Tibial artery (tissue), 4 donors: ENCODE measurements around the gene ACOXL.

Experiments
- DNase-seq, 2 donors: peaks; one replicate each; pipeline ENCODE4 v3.0.0-alpha.2; 2019
- H3K27ac ChIP-seq, 2 donors: fragments of 200-600 bp; sonication (generic) in 1 of 2; 1 replicate in 1 of 2; 2 replicates in 1 of 2; pipeline ENCODE4 v1.5.1; 2018 to 2019; ENCODE audit warnings: mild to moderate bottlenecking in 1 of 2
- H3K27me3 ChIP-seq, 2 donors: fragments of 200-600 bp; sonication (generic) in 1 of 2; one replicate each; pipeline versions ENCODE4 v1.5.1 to v1.6.0; 2016 to 2019
- H3K36me3 ChIP-seq, 3 donors: fragments of 200-600 bp; sonication (generic) in 2 of 3; one replicate each; pipeline ENCODE4 v1.5.1; 2016 to 2019; ENCODE audit warnings: mild to moderate bottlenecking in 2 of 3
- H3K4me1 ChIP-seq, 4 donors: fragments of 200-600 bp; sonication (generic) in 2 of 4; 1 replicate in 3 of 4; 2 replicates in 1 of 4; pipeline ENCODE4 v1.5.1; 2016 to 2019
- H3K4me3 ChIP-seq, 2 donors: fragments of 200-600 bp; sonication (generic) in 1 of 2; 1 replicate in 1 of 2; 2 replicates in 1 of 2; pipeline ENCODE4 v1.5.1; 2018 to 2019; ENCODE audit warnings: mild to moderate bottlenecking in 2 of 2
- H3K9me3 ChIP-seq, 3 donors: fragments of 200-600 bp; sonication (generic) in 1 of 3; one replicate each; pipeline ENCODE4 v1.5.1; 2016 to 2019
- intact Hi-C: fragments of 100-400 bp; cut with DNase I; formaldehyde crosslinking; loops from one replicate; pipeline ENCODE4 v1.15.0; 2023; ENCODE audit warnings: low total_unique reads
- TF ChIP-seq, protein P1 (sequence below), 2 experiments: fragments of 200-600 bp in 1 of 2; fragments of 450-650 bp in 1 of 2; IDR thresholded peaks; one replicate each; pipeline ENCODE4 v1.5.1; 2017 to 2019; ENCODE audit warnings: antibody characterized with exemption in 2 of 2, mild to moderate bottlenecking in 1 of 2, moderate library complexity in 1 of 2

The ACOXL gene

DNA sequence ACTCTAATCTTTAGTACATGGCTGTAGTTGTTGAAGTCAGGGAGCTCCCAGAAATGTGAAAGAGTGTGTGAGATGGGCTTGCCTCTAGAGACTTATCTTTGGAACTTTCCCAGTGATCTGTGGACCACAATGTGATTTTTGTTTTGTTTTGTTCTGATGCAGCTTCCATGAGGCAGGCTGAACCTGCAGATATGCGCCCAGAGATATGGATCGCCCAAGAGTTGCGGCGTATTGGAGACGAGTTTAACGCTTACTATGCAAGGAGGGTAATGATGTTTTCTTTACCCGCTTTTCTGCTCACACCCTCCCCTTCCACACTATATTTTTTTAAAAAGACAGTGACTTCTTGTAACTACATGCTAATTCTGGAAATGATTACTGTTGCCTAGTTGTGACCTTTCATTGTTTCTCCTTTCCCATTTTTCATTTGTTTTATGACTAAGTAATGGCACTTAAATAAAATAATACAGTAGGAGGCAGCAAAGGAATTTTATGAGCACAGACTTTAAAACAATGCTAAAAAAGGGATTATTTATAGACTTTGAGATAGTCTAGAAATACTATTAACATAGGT is 417.6 kb downstream of the ACOXL start:
- H3K4me3 ChIP-seq = no peak overlapping the region
- intact Hi-C loops = no loop called here
- TF ChIP-seq, protein P1, sequence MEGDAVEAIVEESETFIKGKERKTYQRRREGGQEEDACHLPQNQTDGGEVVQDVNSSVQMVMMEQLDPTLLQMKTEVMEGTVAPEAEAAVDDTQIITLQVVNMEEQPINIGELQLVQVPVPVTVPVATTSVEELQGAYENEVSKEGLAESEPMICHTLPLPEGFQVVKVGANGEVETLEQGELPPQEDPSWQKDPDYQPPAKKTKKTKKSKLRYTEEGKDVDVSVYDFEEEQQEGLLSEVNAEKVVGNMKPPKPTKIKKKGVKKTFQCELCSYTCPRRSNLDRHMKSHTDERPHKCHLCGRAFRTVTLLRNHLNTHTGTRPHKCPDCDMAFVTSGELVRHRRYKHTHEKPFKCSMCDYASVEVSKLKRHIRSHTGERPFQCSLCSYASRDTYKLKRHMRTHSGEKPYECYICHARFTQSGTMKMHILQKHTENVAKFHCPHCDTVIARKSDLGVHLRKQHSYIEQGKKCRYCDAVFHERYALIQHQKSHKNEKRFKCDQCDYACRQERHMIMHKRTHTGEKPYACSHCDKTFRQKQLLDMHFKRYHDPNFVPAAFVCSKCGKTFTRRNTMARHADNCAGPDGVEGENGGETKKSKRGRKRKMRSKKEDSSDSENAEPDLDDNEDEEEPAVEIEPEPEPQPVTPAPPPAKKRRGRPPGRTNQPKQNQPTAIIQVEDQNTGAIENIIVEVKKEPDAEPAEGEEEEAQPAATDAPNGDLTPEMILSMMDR (IDR thresholded peaks at IDR 0.05) = no peak

GRCh38 chr2:111154758-111155157 is 422.4 kb downstream of the ACOXL start:
- Histone ChIP-seq H3K27me3 (no peaks in the 10 kb centered on the region), H3K9me3 (no peaks in the 10 kb centered on the region), H3K27ac (no peak overlapping the region), H3K4me1 (peaks cover 0 to 9% (median 0%) of the 10 kb centered on the region in 4 donors), H3K36me3 (peaks cover 0 to 51% (median 17%) of the 10 kb centered on the region in 3 donors), H3K4me3 (no peak overlapping the region)
- no peak for DNase-seq
- TF ChIP-seq, protein P1 (IDR thresholded peaks at IDR 0.05) = no peak
- intact Hi-C loops = no loop called here

More for the DNA sequence above, 417.6 kb downstream of the ACOXL start:
- no peak overlapping the region for H3K27ac ChIP-seq
- no peaks in the 10 kb centered on the region for H3K9me3 ChIP-seq
- no peaks in the 10 kb centered on the region for H3K27me3 ChIP-seq
- peaks cover 0 to 30% (median 15%) of the 10 kb centered on the region in 3 donors for H3K36me3 ChIP-seq
- DNase-seq = no peak
- H3K4me1 ChIP-seq = peaks cover 0 to 2% (median 0%) of the 10 kb centered on the region in 4 donors

GRCh38 chr2:111155610-111156009 is 423.2 kb downstream of the ACOXL start:
- peaks cover 0 to 46% (median 15%) of the 10 kb centered on the region in 3 donors for H3K36me3 ChIP-seq

GRCh38 chr2:111156529-111156928 is 424.2 kb downstream of the ACOXL start:
- Histone ChIP-seq H3K27me3 (no peaks in the 10 kb centered on the region), H3K4me1 (peaks cover 0 to 27% (median 17%) of the 10 kb centered on the region in 4 donors), H3K36me3 (peaks cover 0 to 42% (median 11%) of the 10 kb centered on the region in 3 donors), H3K4me3 (no peak overlapping the region), H3K27ac (no peak overlapping the region), H3K9me3 (no peaks in the 10 kb centered on the region)
- DNase-seq = no peak
- TF ChIP-seq, protein P1 (IDR thresholded peaks at IDR 0.05) = no peak
- intact Hi-C loops = no loop called here

More at GRCh38 chr2:111155610-111156009, 423.2 kb downstream of the ACOXL start:
- intact Hi-C loops = no loop called here
- Histone ChIP-seq H3K9me3 (no peaks in the 10 kb centered on the region), H3K4me3 (no peak overlapping the region), H3K4me1 (peaks cover 0 to 18% (median 8%) of the 10 kb centered on the region in 4 donors), H3K27me3 (no peaks in the 10 kb centered on the region), H3K27ac (no peak overlapping the region)
- DNase-seq = no peak
- TF ChIP-seq, protein P1 (IDR thresholded peaks at IDR 0.05) = no peak

DNA sequence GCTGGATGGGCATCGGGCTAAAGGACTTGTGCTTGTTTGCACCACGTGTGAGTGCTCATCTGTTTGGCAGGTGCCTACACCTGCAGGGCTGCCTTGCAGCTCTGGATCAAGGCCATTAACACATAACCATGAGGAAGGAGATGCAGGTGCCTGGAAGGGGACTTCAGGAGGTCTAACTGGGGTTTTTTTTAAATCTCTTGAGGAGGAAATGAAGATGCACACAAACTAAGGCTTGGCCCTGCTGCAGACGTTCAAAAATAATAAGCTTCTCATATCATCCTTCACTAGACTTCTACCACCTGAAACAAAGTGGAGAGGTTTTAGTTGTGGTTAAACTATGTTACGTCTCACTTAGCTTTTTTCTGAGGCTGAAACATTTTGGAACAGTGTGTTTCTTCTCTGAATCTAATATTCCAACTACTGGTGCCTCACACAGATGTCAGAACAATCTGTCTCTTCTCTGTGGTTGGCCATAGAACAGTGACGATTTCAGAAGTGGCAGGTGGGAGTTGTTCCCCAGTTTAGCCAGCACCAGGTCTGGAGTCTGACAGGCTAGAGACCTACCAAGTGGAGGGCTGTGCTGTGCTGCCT is 424.8 kb downstream of the ACOXL start:
- Histone ChIP-seq H3K4me1 (peaks cover 0 to 33% (median 23%) of the 10 kb centered on the region in 4 donors), H3K36me3 (peaks cover 0 to 36% (median 6%) of the 10 kb centered on the region in 3 donors), H3K9me3 (no peaks in the 10 kb centered on the region), H3K27ac (no peak overlapping the region), H3K27me3 (no peaks in the 10 kb centered on the region), H3K4me3 (no peak overlapping the region)
- intact Hi-C loops = no loop called here
- TF ChIP-seq, protein P1 (IDR thresholded peaks at IDR 0.05) = no peak
- no peak for DNase-seq
